Stimulated activated CD8-positive, alpha-beta memory T cell treated with anti-CD3 and anti-CD28 coated beads, Interleukin-7, amount 100 ng/mL, for 24 hours (primary cell): ENCODE results near the gene IP6K2.
"Not testable (repeated sequence)": the region's sequence is repeated elsewhere in the genome, so short reads cannot be mapped to it uniquely, and the experiment has no call there.

Experiments
- DNase-seq: peaks from one replicate; pipeline ENCODE4 v3.0.0-alpha.2; 2020; ENCODE audit warnings: low read depth

The IP6K2 gene

GRCh38 chr3:48716982-48717746, at the start of gene IP6K2:
Gene IP6K2, minus strand, starts transcription at chr3:48717221. Its CDS starts 21,930 bp downstream, at chr3:48695291.
- peak; percentile 99 for DNase-seq

GRCh38 chr3:48765376-48765775, 48.4 kb upstream of the IP6K2 start:
- no peak for DNase-seq

GRCh38 chr3:48762816-48763215, 45.8 kb upstream of the IP6K2 start:
- no peak for DNase-seq

- not testable (repeated sequence) for DNase-seq
Observed at GRCh38 chr3:48759991-48760540, 43.0 kb upstream of the IP6K2 start.

- DNase-seq: not testable (repeated sequence)
Observed at GRCh38 chr3:48759531-48759930, 42.5 kb upstream of the IP6K2 start.

GRCh38 chr3:48759071-48759470, 42.0 kb upstream of the IP6K2 start:
- no peak for DNase-seq

- DNase-seq: no peak
Observed at GRCh38 chr3:48756640-48757039, 39.6 kb upstream of the IP6K2 start.

GRCh38 chr3:48750856-48751255, 33.8 kb upstream of the IP6K2 start:
- no peak for DNase-seq

GRCh38 chr3:48748754-48749153, 31.7 kb upstream of the IP6K2 start:
- DNase-seq: no peak

GRCh38 chr3:48747706-48748105, 30.7 kb upstream of the IP6K2 start:
- no peak for DNase-seq

GRCh38 chr3:48747015-48747615, 30.1 kb upstream of the IP6K2 start:
- no peak for DNase-seq

- no peak for DNase-seq
Observed at GRCh38 chr3:48743773-48744172, 26.8 kb upstream of the IP6K2 start.

GRCh38 chr3:48741226-48741625, 24.2 kb upstream of the IP6K2 start:
- DNase-seq: not testable (repeated sequence)

- peak; percentile 12 for DNase-seq
Observed at GRCh38 chr3:48739955-48740823, 23.2 kb upstream of the IP6K2 start.

- DNase-seq: no peak
Observed at GRCh38 chr3:48739617-48739954, 22.6 kb upstream of the IP6K2 start.

- no peak for DNase-seq
Observed at GRCh38 chr3:48738926-48739616, 22.1 kb upstream of the IP6K2 start.

- DNase-seq: no peak
Observed at GRCh38 chr3:48738144-48738536, 21.1 kb upstream of the IP6K2 start.

GRCh38 chr3:48735075-48735767, 18.2 kb upstream of the IP6K2 start:
- DNase-seq: not testable (repeated sequence)

- not testable (repeated sequence) for DNase-seq
Observed at GRCh38 chr3:48734541-48734940, 17.5 kb upstream of the IP6K2 start.

- DNase-seq: not testable (repeated sequence)
Observed at GRCh38 chr3:48733752-48734518, 16.9 kb upstream of the IP6K2 start.
